ENCODE measurements around the gene SLC23A3.

DNA sequence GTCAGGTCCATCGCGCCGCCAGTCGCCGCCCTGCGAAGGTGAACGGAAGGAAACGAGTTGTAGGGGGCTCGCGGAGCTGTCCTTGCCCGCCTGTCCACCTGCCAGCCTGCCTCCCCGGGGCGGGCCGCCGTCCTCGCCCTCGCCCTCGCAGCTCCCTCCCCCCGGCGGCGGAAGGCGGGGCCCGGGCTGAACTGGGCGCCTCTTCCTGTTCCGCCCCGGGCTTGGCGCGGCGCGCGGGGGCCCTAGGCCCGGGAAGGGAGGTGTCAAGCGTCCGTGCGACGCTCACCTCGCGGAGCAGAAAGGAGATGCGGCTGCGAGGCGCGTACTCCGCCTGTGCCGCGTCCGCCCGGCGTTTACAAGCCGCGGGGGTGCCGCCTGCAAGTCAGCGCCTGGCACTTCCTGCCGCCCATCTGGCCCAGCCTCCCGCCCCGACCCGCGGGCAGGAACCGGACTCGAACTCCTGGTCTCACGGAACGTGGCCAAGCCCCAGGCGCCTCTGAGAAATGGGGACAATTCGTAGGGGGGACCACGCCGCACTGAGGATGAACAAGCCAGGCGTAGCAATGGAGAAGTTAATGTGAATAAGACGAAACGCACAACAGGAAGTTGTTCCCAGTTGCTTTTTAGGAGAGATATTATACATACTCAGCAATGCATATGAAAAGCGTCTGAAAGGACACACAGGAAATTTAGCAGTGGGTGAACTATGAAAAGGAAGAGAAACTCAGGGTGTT lies 7.2 kb upstream of the SLC23A3 start, which contains the start of gene CNPPD1:
- peak; percentile 7 to 99 for TF ChIP-seq POLR2AphosphoS5 (IDR thresholded peaks at IDR 0.05; ENCODE audit: insufficient read depth in 1 of 2, low read depth in 1 of 2)
- TF ChIP-seq, protein P1, sequence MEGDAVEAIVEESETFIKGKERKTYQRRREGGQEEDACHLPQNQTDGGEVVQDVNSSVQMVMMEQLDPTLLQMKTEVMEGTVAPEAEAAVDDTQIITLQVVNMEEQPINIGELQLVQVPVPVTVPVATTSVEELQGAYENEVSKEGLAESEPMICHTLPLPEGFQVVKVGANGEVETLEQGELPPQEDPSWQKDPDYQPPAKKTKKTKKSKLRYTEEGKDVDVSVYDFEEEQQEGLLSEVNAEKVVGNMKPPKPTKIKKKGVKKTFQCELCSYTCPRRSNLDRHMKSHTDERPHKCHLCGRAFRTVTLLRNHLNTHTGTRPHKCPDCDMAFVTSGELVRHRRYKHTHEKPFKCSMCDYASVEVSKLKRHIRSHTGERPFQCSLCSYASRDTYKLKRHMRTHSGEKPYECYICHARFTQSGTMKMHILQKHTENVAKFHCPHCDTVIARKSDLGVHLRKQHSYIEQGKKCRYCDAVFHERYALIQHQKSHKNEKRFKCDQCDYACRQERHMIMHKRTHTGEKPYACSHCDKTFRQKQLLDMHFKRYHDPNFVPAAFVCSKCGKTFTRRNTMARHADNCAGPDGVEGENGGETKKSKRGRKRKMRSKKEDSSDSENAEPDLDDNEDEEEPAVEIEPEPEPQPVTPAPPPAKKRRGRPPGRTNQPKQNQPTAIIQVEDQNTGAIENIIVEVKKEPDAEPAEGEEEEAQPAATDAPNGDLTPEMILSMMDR (IDR thresholded peaks at IDR 0.05) = peak in 1 of 3 experiments; percentile 18
- peak in 1 of 2 donors; percentile 95 for TF ChIP-seq POLR2A (IDR thresholded peaks at IDR 0.05)
